IMR-90 (cell line): Measurements from ENCODE around the gene OR10AD1. TPM values are rescaled to one million over a fixed set of nuclear protein-coding genes. Genes with fewer than 3 reads are reported as not detected.

Experiments used
- ATAC-seq: fragments of 200-7000 bp; cut with Tn5 transposase; 2 replicates; pipeline ENCODE4 v1.9.1; 2020; ENCODE audit warnings: low read depth, mild to moderate bottlenecking, moderate library complexity
- BruUV-seq: library from RNA; stranded (reverse); fragments of 400-500 nt; replicated peaks from 2 replicates; lab custom pipeline; 2021; lab: Mats Ljungman, UMichigan
- CTCF ChIA-PET: fragments of 300-600 bp; formaldehyde crosslinking; extraction: SDS; loops from one replicate; lab custom pipeline; 2021; ENCODE audit warnings: antibody characterized with exemption; lab: Yijun Ruan, JAX
- POLR2A ChIA-PET: fragments of 300-600 bp; sonication (Branson Sonifier 250); formaldehyde crosslinking; loops from one replicate; lab custom pipeline; 2022; ENCODE audit warnings: antibody characterized with exemption; ENCODE audit not compliant: unreplicated experiment; lab: Charles Lee
- DNase-seq: peaks from one replicate; pipeline ENCODE4 v3.0.0; 2013
- H2AFZ ChIP-seq: replicated peaks from 2 replicates; pipeline ENCODE3; 2013; ENCODE audit warnings: low read length, mild to moderate bottlenecking; ENCODE audit not compliant: poor library complexity
- H2AK5ac ChIP-seq: 2 replicates; pipeline ENCODE4 v1.6.1; 2013; ENCODE audit warnings: low read depth, low read length, inconsistent platforms
- H2AK9ac ChIP-seq: replicated peaks from 2 replicates; pipeline ENCODE3; 2013; ENCODE audit warnings: mild to moderate bottlenecking, low read depth, low read length, moderate library complexity; ENCODE audit not compliant: poor library complexity
- H2BK120ac ChIP-seq: 2 replicates; pipeline ENCODE4 v1.6.1; 2013; ENCODE audit warnings: low read depth, low read length, inconsistent platforms
- H2BK15ac ChIP-seq: 3 replicates; pipeline ENCODE4 v1.6.1; 2013; ENCODE audit warnings: low read depth, low read length, inconsistent platforms
- H2BK20ac ChIP-seq: 2 replicates; pipeline ENCODE4 v1.6.1; 2013; ENCODE audit warnings: low read depth, mild to moderate bottlenecking, inconsistent platforms, low read length, moderate library complexity
- H2BK5ac ChIP-seq: 2 replicates; pipeline ENCODE4 v1.6.1; 2013; ENCODE audit warnings: mild to moderate bottlenecking, low read depth, low read length, inconsistent platforms; ENCODE audit not compliant: poor library complexity, severe bottlenecking
- H3K14ac ChIP-seq: replicated peaks from 2 replicates; pipeline ENCODE4 v1.6.1; 2013; ENCODE audit warnings: low read depth, low read length, inconsistent platforms
- H3K18ac ChIP-seq: 2 replicates; pipeline ENCODE4 v1.6.1; 2013; ENCODE audit warnings: low read depth, low read length, control low read depth
- H3K23ac ChIP-seq: 2 replicates; pipeline ENCODE4 v1.6.1; 2013; ENCODE audit warnings: low read depth, low read length, inconsistent platforms
- H3K27ac ChIP-seq: 2 replicates; pipeline ENCODE4 v1.5.1; 2013; ENCODE audit warnings: mild to moderate bottlenecking, control low read depth, low read length; ENCODE audit not compliant: insufficient read depth
- H3K27me3 ChIP-seq: 2 replicates; pipeline ENCODE4 v1.6.1; 2013; ENCODE audit warnings: low read length; ENCODE audit not compliant: control insufficient read depth, insufficient read depth
- H3K36me3 ChIP-seq: 2 replicates; pipeline ENCODE4 v1.6.1; 2013; ENCODE audit warnings: low read length, mixed read lengths; ENCODE audit not compliant: control insufficient read depth, insufficient read depth
- H3K4ac ChIP-seq: 2 replicates; pipeline ENCODE4 v1.6.1; 2013; ENCODE audit warnings: low read depth, low read length, inconsistent platforms
- H3K4me1 ChIP-seq: 2 replicates; pipeline ENCODE4 v1.6.1; 2013; ENCODE audit warnings: low read length, mixed read lengths; ENCODE audit not compliant: control insufficient read depth, insufficient read depth
- H3K4me2 ChIP-seq: 2 replicates; pipeline ENCODE4 v1.6.1; 2013; ENCODE audit warnings: low read depth, mild to moderate bottlenecking, control low read depth, low read length, moderate library complexity
- H3K4me3 ChIP-seq: 2 replicates; pipeline ENCODE4 v1.5.1; 2013; ENCODE audit warnings: low read depth, mild to moderate bottlenecking, control low read depth, low read length, moderate library complexity; ENCODE audit not compliant: insufficient read depth
- H3K56ac ChIP-seq: 2 replicates; pipeline ENCODE4 v1.6.1; 2013; ENCODE audit warnings: low read length, inconsistent platforms; ENCODE audit not compliant: insufficient read depth; ENCODE audit errors: extremely low read depth
- H3K79me1 ChIP-seq, 2 experiments: 2 replicates each; pipeline ENCODE4 v1.6.1; 2013; ENCODE audit warnings: low read length in 2 of 2, inconsistent platforms in 1 of 2, low read depth in 1 of 2
- H3K9ac ChIP-seq: 2 replicates; pipeline ENCODE4 v1.6.1; 2013; ENCODE audit warnings: low read depth, low read length, control low read depth
- H3K9me1 ChIP-seq: 2 replicates; pipeline ENCODE4 v1.6.1; 2013; ENCODE audit warnings: low read length, inconsistent platforms; ENCODE audit not compliant: insufficient read depth
- H3K9me3 ChIP-seq: 2 replicates; pipeline ENCODE4 v1.6.1; 2013; ENCODE audit warnings: low read length; ENCODE audit not compliant: control insufficient read depth, insufficient read depth
- H4K20me1 ChIP-seq: 2 replicates; pipeline ENCODE4 v1.6.1; 2013; ENCODE audit warnings: low read length, inconsistent platforms; ENCODE audit not compliant: insufficient read depth
- H4K5ac ChIP-seq: 2 replicates; pipeline ENCODE4 v1.6.1; 2013; ENCODE audit warnings: mild to moderate bottlenecking, low read depth, low read length, control low read depth
- H4K8ac ChIP-seq, 2 experiments: 2 replicates each; pipeline ENCODE4 v1.6.1; 2013; ENCODE audit warnings: low read depth in 2 of 2, low read length in 2 of 2, control low read depth in 1 of 2, inconsistent platforms in 1 of 2
- H4K91ac ChIP-seq: 2 replicates; pipeline ENCODE4 v1.6.1; 2013; ENCODE audit warnings: low read depth, low read length, inconsistent platforms; ENCODE audit not compliant: insufficient read depth
- CEBPB ChIP-seq: IDR thresholded peaks from 2 replicates; pipeline ENCODE4 v1.6.1; 2012; ENCODE audit warnings: low read depth, low read length, improper control_type of control experiment
- FOS ChIP-seq: fragments of 150-350 bp; IDR thresholded peaks from 2 replicates; pipeline ENCODE4 v1.6.1; 2016; ENCODE audit warnings: low read depth, low read length
- MAZ ChIP-seq: IDR thresholded peaks from 2 replicates; pipeline ENCODE4 v1.6.1; 2012; ENCODE audit warnings: low read depth, mild to moderate bottlenecking, low read length, improper control_type of control experiment, moderate library complexity, borderline replicate concordance
- SMC3 ChIP-seq: fragments of 150-350 bp; IDR thresholded peaks from 2 replicates; pipeline ENCODE4 v1.6.1; 2016; ENCODE audit warnings: low read depth, mild to moderate bottlenecking, antibody characterized with exemption, low read length, moderate library complexity
- WGBS, 2 experiments: methylation state at CpG; one replicate each; pipeline versions ENCODE4 v1.1.5 to v1.1.7; 2013; ENCODE audit warnings: missing lambda C conversion rate in 2 of 2; ENCODE audit not compliant: insufficient read length in 1 of 2; ENCODE audit errors: extremely low coverage in 2 of 2; 5-methylcytosine and 5-hydroxymethylcytosine counted together
- dilution Hi-C: fragments of 300-500 bp; cut with HindIII; formaldehyde crosslinking; loops from one replicate; pipeline ENCODE4 v1.14.3; 2018; ENCODE audit warnings: low sequenced_read_pairs; ENCODE audit not compliant: unreplicated experiment
- in situ Hi-C: fragments of 300-500 bp; cut with MboI; formaldehyde crosslinking; loops from 3 replicates; pipeline ENCODE4 v1.14.3; 2019; ENCODE audit warnings: low sequenced_read_pairs, inconsistent platforms, mixed read lengths
- intact Hi-C: fragments of 100-400 bp; cut with micrococcal nuclease; formaldehyde crosslinking; loops from 2 replicates; pipeline ENCODE4 v1.10.0; 2022
- polyA plus RNA-seq, 3 experiments: library from polyadenylated mRNA; depleted of rRNA; stranded (reverse); fragments of >200 nt; gene quantifications; 2 replicates each; pipeline ENCODE4 v1.2.3, GENCODE V29; 2012; ENCODE audit warnings: low replicate concordance in 1 of 3
- total RNA-seq: library from RNA; depleted of rRNA; stranded (reverse); fragments of >200 nt; gene quantifications from 2 replicates; pipeline ENCODE4 v1.2.3, GENCODE V29; 2012

Gene OR10AD1
- total and polyA plus RNA-seq, 2 of the 4 experiments (the other 2 are of a cell fraction) = not detected

DNA sequence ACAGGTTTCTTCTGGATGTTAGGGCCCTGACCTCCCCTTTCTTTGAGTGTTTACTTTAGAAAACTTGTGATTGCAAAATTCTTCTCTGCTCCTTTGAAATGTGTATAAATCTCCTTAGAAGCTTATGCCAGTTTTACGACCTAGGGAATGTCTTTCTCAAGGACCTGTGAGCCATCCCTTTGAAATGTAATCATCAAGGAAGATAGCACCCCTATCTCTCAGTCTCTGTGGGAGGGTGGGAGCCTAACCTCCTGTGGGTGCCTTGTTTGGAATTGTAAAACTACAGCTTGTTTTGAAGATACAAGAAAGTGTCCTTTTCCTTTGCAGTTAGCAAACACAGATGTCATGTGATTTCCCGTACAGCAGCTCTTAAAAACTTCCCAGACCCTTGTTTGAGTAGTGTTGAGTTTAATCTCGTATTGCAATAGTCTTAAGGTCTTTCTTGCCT is 3.3 kb downstream of the OR10AD1 start:
- Histone ChIP-seq H3K56ac (no peak overlapping the region), H2AFZ (no peak overlapping the region)
- dilution Hi-C loops = no loop called here

More for the DNA sequence above, 3.3 kb downstream of the OR10AD1 start:
- H3K4me1 ChIP-seq = peaks cover 6% of the 10 kb centered on the region; the same call in 1 of the 2 replicates
- H3K27me3 ChIP-seq = no peaks in the 10 kb centered on the region; the same call in none of the 2 replicates
- no peak overlapping the region for H4K91ac ChIP-seq
- peak; percentile 68 for DNase-seq
- whole genome bisulfite sequencing, 2 experiments = no CpG with 5 or more reads among the region's 3 CpGs
- peaks cover 3% of the 10 kb centered on the region; the same call in 1 of the 2 replicates for H3K9me1 ChIP-seq
- peak overlapping the region; percentile 90 for H3K4me2 ChIP-seq
- no peaks in the 10 kb centered on the region for H3K9me3 ChIP-seq
- no peak overlapping the region for H3K4me3 ChIP-seq
- peaks cover 0 to 8% of the 10 kb centered on the region in 2 experiments; a peak in 2 of 4 replicates for H3K79me1 ChIP-seq
- intact Hi-C loops = loop anchor here (5.0 kb wide), 2 partner anchors 153 to 613 kb away; partner anchors contain the start of gene ZNF641
- H3K9ac ChIP-seq = no peak overlapping the region
- in situ Hi-C loops = no loop called here
- H3K4ac ChIP-seq = no peak overlapping the region
- no peaks in the 10 kb centered on the region for H4K20me1 ChIP-seq
- H3K27ac ChIP-seq = peak overlapping the region; percentile 95; the same call in 1 of the 2 replicates
- ATAC-seq = peak; percentile 42
- ChIA-PET POLR2A (no interaction called here), CTCF (interaction anchor here (1.4 to 3.8 kb wide), 2 partner anchors 10 to 17 kb away, joined by 5 to 18 read pairs; partner anchors contain the start of gene CCDC184)
- no TSS peak for BruUV-seq
- no peak overlapping the region for H3K14ac ChIP-seq
- no peak overlapping the region for H2BK15ac ChIP-seq
- no peak overlapping the region; the same call in 1 of the 2 replicates for H2BK120ac ChIP-seq
- peak overlapping the region; percentile 87 for H2BK5ac ChIP-seq
- H4K8ac ChIP-seq = peak overlapping the region; percentile 9 to 12; a peak in 2 of 4 replicates
- no peak overlapping the region for H2BK20ac ChIP-seq
- TF ChIP-seq CEBPB (peak; percentile 73), MAZ (no peak), FOS (peak; percentile 32; the same call in 1 of the 2 replicates), SMC3 (no peak)
- no peak overlapping the region; the same call in 1 of the 2 replicates for H3K18ac ChIP-seq
- no peak overlapping the region for H2AK9ac ChIP-seq
- H2AK5ac ChIP-seq = no peak overlapping the region
- H3K23ac ChIP-seq = no peak overlapping the region; the same call in 1 of the 2 replicates
- no peak overlapping the region for H4K5ac ChIP-seq
- H3K36me3 ChIP-seq = no peaks in the 10 kb centered on the region
